Chondrocyte (in vitro differentiated cells): ENCODE data around the gene PTEN. TPM values are rescaled to one million over a fixed set of nuclear protein-coding genes. Genes with fewer than 3 reads are reported as not detected.
A peak's percentile ranks its signal among the peaks of the same experiment; 100 is the strongest.
"Not testable (repeated sequence)": the region's sequence is repeated elsewhere in the genome, so short reads cannot be mapped to it uniquely, and the experiment has no call there.

Source experiments
- DNase-seq: peaks from one replicate; pipeline ENCODE4 v3.0.0; 2021; ENCODE audit warnings: mixed read lengths, low spot score
- H3K27ac Mint-ChIP-seq: one replicate; pipeline ENCODE4 v1.8.0; 2021; ENCODE audit warnings: mild to moderate bottlenecking, moderate library complexity, mixed read lengths; ENCODE audit not compliant: unreplicated experiment
- H3K27me3 Mint-ChIP-seq: 2 replicates; pipeline ENCODE4 v1.8.0; 2021; ENCODE audit warnings: low read depth, mixed read lengths
- H3K36me3 Mint-ChIP-seq: 2 replicates; pipeline ENCODE4 v1.8.0; 2021; ENCODE audit warnings: low read depth, mixed read lengths
- H3K4me1 Mint-ChIP-seq: 2 replicates; pipeline ENCODE4 v1.8.0; 2021; ENCODE audit warnings: low read depth, mild to moderate bottlenecking, mixed read lengths
- H3K4me3 Mint-ChIP-seq: one replicate; pipeline ENCODE4 v1.8.0; 2021; ENCODE audit warnings: mild to moderate bottlenecking, moderate library complexity, mixed read lengths; ENCODE audit not compliant: unreplicated experiment
- H3K9me3 Mint-ChIP-seq: 2 replicates; pipeline ENCODE4 v1.8.0; 2021; ENCODE audit warnings: low read depth, mixed read lengths
- total RNA-seq: library from RNA; stranded (reverse); gene quantifications from 3 replicates; pipeline ENCODE4 v1.2.1, GENCODE V29; 2021
- TF ChIP-seq, protein P1 (sequence below): fragments of 200-600 bp; sonication (generic); IDR thresholded peaks from 2 replicates; pipeline ENCODE4 v1.5.0; 2021; ENCODE audit warnings: antibody characterized with exemption, mild to moderate bottlenecking, moderate library complexity

PTEN gene
- total RNA-seq, 1 donor from 2014 or later = 85.4 TPM

DNA sequence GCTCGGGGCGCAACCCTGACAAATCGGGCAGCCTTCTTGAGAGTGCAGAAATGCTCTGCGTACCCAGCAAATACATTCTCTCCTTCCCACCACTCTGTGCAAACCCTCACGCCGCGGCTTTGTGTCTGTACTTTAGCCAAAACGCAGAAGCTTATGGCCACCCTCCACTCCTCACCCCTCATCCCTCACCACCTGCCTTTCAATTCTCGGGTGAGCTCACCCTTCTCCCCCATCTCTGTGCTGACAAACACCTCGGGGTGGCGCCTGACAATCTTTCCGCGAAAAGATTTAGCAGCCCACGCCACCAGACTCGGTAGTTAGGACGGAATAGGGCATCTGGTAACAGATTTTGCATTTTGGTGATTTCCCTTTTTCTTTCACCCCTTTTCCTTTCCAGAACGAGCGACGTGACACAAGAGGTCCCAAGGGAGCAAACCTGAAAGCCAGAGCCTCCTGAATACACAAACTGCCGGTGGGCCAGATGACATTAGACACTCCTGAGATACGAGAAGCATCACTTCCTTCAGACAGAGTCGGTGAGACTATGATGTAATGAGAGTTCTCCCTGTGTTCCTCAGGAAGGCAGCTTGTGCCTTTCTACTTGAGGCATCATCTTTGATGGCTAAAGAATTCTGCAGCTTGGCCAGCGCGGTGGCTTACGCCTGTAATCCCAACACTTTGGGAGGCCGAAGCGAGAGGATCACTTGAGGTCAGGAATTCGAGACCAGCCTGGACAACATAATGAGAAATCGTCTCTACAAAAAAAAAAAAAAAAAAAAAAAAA, 44.7 kb upstream of the PTEN start:
- TF ChIP-seq, protein P1, sequence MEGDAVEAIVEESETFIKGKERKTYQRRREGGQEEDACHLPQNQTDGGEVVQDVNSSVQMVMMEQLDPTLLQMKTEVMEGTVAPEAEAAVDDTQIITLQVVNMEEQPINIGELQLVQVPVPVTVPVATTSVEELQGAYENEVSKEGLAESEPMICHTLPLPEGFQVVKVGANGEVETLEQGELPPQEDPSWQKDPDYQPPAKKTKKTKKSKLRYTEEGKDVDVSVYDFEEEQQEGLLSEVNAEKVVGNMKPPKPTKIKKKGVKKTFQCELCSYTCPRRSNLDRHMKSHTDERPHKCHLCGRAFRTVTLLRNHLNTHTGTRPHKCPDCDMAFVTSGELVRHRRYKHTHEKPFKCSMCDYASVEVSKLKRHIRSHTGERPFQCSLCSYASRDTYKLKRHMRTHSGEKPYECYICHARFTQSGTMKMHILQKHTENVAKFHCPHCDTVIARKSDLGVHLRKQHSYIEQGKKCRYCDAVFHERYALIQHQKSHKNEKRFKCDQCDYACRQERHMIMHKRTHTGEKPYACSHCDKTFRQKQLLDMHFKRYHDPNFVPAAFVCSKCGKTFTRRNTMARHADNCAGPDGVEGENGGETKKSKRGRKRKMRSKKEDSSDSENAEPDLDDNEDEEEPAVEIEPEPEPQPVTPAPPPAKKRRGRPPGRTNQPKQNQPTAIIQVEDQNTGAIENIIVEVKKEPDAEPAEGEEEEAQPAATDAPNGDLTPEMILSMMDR = no peak
- peaks cover 34% of the 10 kb centered on the region for H3K4me1 Mint-ChIP-seq
- H3K9me3 Mint-ChIP-seq = no peaks in the 10 kb centered on the region
- no peak for DNase-seq
- H3K27ac Mint-ChIP-seq = peak overlapping the region; percentile 96
- peaks cover 2% of the 10 kb centered on the region for H3K27me3 Mint-ChIP-seq
- H3K36me3 Mint-ChIP-seq = no peaks in the 10 kb centered on the region
- peak overlapping the region; percentile 86 for H3K4me3 Mint-ChIP-seq

DNA sequence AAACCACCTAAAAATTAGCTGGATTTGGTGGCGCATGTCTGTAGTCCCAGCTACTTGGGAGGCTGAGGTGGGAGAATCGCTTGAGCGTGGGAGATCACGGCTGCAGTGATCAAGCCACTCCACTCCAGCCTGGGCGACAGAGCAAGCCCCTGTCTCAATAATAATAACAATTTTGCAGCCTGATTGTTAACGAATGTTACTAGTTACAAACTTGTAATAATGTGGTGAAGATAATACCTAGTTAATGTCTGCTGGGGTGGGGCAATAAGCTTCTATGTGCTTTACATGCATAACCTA, 44.2 kb upstream of the PTEN start:
- Mint-ChIP-seq H3K4me1 (peaks cover 33% of the 10 kb centered on the region), H3K4me3 (no peak overlapping the region), H3K9me3 (no peaks in the 10 kb centered on the region), H3K27me3 (peaks cover 2% of the 10 kb centered on the region), H3K36me3 (no peaks in the 10 kb centered on the region), H3K27ac (no peak overlapping the region)
- TF ChIP-seq, protein P1 = no peak
- DNase-seq = no peak

DNA sequence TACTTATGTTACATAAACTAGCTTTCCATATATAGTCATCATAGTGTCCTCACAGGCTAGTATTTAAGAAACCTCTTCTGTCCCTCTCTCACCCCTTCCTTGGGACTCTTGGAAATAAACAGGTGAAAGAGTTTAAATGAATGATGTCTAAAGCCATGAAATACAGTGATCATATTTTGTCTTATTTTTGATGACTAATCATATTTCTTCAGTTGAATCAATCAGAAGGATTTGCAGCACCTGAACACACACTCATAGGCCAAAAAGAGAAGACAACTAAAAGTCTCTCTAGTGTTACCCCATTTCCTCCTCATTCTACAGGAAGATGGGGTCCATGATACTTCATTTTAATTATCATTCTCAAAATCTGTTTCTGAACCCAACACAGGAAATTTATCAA, 36.8 kb upstream of the PTEN start:
- no peak for DNase-seq
- H3K27ac Mint-ChIP-seq = no peak overlapping the region
- peaks cover 2% of the 10 kb centered on the region for H3K27me3 Mint-ChIP-seq
- H3K9me3 Mint-ChIP-seq = peaks cover 4% of the 10 kb centered on the region
- H3K36me3 Mint-ChIP-seq = no peaks in the 10 kb centered on the region
- TF ChIP-seq, protein P1 = no peak
- no peaks in the 10 kb centered on the region for H3K4me1 Mint-ChIP-seq
- no peak overlapping the region for H3K4me3 Mint-ChIP-seq

DNA sequence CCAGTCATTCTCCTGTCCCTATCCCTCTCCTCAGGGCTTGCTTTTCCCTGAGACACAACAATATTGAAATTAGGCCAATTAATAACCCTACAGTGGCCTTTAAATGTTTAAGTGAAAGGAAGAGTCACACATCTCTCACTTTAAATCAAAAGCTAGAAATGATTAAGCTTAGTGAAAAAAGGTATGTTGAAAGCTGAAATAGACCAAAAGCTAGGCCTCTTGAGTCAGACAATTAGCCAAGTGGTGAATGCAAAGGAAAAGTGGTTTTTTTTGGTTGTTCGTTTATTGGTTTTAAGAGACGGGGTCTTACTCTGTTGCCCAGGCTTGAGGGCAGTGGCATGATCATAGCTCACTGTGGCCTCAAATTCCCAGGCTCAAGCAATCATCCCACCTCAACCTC, 35.7 kb upstream of the PTEN start:
- no peaks in the 10 kb centered on the region for H3K4me1 Mint-ChIP-seq
- no peak for DNase-seq
- peaks cover 4% of the 10 kb centered on the region for H3K9me3 Mint-ChIP-seq
- H3K36me3 Mint-ChIP-seq = no peaks in the 10 kb centered on the region
- TF ChIP-seq, protein P1 = no peak
- H3K27me3 Mint-ChIP-seq = no peaks in the 10 kb centered on the region
- H3K4me3 Mint-ChIP-seq = no peak overlapping the region
- H3K27ac Mint-ChIP-seq = no peak overlapping the region

DNA sequence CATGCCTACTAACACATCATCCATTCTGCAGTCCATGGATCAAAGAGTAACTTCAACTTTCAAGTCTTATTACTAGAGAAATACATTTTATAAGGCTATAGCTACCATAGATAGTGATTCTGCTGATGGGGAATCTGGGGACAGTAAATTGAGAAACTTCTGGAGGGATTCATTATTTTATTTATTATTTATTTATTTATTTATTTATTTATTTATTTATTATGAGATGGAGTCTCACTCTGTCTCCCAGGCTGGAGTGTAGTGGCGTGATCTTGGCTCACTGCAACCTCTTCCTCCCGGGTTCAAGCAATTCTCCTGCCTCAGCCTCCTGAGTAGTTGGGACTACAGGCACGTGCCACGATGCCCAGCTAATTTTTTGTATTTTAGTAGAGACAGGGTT, 34.4 kb upstream of the PTEN start:
- not testable (repeated sequence) for H3K9me3 Mint-ChIP-seq, H3K27ac Mint-ChIP-seq, H3K36me3 Mint-ChIP-seq, H3K4me3 Mint-ChIP-seq, H3K4me1 Mint-ChIP-seq, DNase-seq, H3K27me3 Mint-ChIP-seq
